Activated T-cell treated with anti-CD3 and anti-CD28 coated beads, Interleukin-2, amount 50 U/mL, for 48 hours (primary cell): ENCODE results near the gene DIPK1B.
"Not testable (repeated sequence)": the region's sequence is repeated elsewhere in the genome, so short reads cannot be mapped to it uniquely, and the experiment has no call there.

ENCODE experiments used
- DNase-seq, 2 experiments: peaks; one replicate each; pipeline ENCODE4 v3.0.0-alpha.2; 2020

DIPK1B gene

DNA sequence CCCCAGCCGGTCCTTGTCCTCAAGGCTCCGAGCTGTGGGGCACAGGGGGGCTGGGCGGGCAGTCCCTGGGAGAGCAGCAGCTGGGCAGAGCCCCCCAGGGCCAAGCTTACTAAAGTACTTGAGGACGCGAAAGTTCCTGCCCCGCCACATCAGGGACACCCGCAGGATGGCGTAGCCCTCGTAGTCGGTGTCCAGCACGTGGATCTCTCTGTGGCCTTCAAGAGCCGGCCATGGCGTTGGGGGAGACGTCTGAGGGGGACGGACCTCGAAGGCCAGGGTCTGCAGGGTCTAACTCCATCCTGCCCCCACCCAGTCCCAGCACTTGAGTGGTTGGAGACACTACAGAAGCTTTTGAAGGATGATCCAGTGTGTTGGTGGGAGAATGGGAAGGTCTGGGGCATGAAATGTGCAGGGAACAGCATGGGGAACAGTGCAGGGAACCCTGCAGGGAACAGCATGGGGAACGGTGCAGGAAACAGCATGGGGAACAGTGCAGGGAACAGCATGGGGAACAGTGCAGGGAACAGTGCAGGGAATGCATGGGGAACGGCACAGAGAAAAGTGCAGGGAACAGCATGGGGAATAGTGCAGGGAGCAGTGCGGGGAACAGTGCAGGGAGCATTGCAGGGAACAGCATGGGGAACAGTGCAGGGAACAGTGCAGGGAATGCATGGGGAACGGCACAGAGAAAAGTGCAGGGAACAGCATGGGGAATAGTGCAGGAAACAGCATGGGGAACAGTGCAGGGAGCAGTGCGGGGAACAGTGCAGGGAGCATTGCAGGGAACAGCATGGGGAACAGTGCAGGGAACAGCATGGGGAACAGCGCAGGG, 43.1 kb downstream of the DIPK1B start:
- DNase-seq, result not testable (repeated sequence)

- no peak for DNase-seq
Measured at GRCh38 chr9:136756134-136756438, 43.7 kb downstream of the DIPK1B start.

DNA sequence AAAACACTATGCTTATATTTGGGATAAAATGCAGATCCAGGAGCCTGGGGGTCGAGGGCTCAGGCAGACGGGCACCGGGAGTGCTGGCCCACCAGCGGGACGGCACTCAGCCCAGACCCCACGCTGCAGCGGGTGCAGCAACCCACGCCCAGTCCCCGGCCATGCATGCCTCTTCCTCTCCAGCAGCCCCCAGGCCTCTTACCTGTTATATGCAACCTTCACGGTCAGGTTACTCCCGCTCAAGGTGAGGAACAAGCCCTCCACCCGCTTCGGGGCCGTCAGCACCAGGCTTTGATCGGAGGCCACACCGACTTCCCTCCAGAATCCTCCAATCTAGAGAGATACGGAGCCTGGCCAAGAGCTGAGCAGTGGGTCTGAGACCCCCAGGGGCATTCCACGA, 44.5 kb downstream of the DIPK1B start:
- DNase-seq, result no peak

- no peak for DNase-seq
Measured at GRCh38 chr9:136757328-136757727, 45.0 kb downstream of the DIPK1B start.

GRCh38 chr9:136757751-136758140, 45.4 kb downstream of the DIPK1B start:
- DNase-seq, result no peak

DNA sequence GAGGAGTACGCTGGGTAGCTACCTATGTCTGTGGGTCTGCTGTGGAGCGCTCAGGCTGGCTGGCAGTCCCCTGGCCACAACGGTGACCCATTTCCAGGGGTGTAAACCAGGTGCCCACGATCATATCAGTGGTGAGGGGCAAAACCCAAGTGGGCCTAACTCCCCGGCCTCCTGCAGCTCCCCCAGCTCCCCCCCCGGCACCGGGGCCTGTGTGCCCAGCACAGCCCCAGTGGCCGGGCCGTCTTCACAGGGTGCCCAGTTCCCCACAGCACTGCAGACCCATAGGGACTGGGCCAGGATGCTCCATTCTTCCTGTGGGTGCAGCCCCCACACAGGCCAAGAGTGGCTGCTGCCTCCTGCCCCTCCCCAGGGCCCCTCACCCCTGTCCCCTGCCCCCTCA, 46.6 kb downstream of the DIPK1B start:
- DNase-seq, result no peak

DNA sequence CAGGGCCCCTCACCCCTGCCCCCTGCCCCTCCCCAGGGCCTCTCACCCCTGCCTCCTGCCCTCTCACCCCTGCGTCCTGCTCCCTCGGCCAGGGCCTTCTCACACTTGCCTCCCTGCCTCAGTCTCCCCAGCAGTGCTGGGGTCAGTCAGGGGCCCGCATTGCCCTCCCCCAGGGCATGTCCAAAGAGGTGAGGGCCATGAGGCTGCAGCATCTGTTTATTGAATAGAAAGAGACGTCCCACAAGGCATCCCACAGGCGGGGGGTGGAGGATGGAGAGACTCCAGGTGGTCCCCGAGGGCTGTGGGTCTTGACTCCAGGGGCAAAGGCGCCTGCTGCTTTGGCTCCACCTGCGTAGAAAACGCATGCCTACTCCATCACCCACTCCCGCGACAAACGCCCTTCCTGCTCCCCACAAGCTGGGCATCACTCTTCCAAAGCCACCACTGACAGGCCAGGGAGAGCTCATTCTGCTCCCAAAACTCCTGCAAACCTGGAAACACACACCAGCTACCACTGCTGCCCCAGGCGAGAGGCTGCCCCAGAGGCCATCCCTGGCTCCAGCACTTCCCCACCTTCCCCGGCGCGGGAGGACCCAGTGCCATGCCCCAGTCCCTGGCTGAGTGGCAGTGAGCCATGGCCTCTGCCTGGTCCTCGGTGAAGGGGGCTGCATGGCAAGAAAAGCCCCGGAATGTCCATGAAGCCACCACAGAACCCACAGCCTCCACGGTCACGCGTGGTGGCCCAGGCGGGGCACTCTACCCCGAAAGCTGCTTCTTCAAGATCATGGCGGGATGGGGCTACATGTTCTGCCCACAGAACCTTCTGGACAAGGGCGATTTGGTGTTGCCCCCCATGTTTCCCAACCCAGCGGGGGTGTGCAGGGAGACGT, 47.3 kb downstream of the DIPK1B start:
- DNase-seq, result no peak

DNA sequence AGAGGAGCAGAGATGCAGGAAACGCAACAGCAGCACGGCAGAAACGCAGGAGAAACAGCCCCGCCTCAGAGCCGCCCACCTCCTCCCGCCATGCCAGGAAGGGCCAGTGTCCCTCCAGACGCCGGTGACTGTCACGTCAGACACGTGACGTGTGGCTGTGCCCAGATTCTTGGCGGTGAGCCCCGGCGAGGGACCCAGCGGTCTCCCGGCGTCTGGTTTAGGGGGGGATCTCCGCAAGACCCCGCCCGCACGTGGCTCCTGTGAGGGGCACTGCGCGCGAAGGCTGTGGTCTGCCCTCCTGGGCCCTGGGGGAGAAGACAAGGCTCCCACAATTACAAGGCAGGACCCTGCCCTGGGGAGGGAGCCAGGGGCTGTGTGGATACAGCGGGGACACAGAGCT, 48.1 kb downstream of the DIPK1B start:
- no peak for DNase-seq

- DNase-seq, result peak in 1 of 2 experiments; percentile 54
Measured at GRCh38 chr9:136760834-136761544, 48.6 kb downstream of the DIPK1B start.

- DNase-seq, result no peak
Measured at GRCh38 chr9:136761545-136761981, 49.2 kb downstream of the DIPK1B start.

GRCh38 chr9:136762221-136762691, 49.9 kb downstream of the DIPK1B start:
- no peak for DNase-seq

DNA sequence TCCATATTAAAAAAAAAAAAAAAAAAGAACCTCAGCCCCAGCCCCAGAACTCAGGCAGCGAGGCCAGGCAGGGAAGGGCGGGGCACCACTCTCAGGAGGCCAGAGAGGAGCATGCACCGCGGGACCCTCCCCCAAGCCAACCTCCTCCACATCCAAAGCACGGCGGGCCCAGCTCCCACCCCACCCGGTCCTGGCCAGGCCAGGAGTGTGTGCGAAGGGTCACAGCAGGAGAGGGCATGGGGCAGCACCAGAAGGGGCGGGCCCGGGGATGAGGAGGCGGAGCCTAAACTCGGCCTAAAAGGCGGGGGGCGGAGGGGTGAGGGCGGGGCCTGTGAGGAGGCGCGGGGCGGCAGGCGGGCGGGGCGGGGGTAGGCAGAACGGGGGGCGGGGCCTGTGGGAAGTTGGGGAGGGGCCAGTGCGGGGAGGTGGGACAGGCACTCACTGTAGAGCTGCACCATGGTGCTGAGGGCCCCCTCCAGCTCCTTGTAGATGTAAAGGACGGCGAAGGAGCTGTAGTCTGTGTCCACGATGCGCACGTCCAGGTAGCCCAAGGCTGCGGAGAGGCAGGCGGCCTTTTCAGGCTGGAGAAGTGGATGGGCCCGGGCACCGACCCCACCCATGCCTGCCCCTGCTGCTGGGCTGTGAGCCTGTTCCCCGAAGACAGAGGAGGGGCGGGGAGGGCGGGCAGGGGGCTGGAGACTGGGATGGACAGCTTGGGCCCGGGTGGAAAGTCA, 50.7 kb downstream of the DIPK1B start:
- peak; percentile 66 to 73 for DNase-seq

DNA sequence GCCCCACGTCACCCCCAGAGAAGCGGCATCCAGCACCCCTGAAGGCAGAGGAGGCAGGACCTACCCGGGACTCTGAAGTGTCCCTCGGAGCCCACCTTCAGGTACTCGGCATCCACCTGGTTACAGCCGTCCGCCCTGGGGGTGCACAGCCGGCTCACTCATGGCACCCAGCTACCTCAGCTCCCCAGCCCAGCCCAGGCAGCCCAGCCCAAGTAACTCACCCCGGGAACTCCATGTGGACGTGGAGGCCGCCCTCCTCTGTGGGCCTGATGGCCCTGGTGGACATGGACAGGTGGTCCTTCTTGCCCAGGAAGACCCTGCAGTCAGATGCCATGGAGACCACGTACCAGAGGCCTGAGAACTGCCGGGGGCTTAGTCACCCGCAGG, 51.3 kb downstream of the DIPK1B start:
- no peak for DNase-seq

GRCh38 chr9:136764301-136764891, 52.0 kb downstream of the DIPK1B start, which contains the start of gene LCN15:
LCN15 (minus strand) TSS chr9:136764518; CDS start chr9:136764488, 30 bp downstream.
- no peak for DNase-seq

DNA sequence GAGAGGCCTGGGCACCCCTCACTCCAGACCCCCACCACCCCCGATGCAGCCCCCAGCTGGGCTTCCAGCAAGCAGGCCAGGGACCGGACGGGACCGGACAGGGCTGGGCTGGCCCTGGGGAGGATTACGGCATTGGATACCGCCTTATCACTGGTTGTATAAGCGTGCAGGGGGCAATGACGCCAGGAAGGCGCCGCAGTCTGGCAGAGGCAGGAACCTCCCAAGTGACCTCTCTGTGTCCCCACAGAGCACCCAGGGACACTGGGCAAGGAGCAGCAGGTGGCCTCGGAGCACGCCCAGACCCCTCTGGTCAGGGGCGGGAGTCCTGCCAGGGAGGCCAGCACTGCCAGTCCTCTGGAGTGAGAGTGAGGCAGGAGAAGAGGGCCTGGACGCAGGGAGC, 52.7 kb downstream of the DIPK1B start:
- DNase-seq, result no peak

DNA sequence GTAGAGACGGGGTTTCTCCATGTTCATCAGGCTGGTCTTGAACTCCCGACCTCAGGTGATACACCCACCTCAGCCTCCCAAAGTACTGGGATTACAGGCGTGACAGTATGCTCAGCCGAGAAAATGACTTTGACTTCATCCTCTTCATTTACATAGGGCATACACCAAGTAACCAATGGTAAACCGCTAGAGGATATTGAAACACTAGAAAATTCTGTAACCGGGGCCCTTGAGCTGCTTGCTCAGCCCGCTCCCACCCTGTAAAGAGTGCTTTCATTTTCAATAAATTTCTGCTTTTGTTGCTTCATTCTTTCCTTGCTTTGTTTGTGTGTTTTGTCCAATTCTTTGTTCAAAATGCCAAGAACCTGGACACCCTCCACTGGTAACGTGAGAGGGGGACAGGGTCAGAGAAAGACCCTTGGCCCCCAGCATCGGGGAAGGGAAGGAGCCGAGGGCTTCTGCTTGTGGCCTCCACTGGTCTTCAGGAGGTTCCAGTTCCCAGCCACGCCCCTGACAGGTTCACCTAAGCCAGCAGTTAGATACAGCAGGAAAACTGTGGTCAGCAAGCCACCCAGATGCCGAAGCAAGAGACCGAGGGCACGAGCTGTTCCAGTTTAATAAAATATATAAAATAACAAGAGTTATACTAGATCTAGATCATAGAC, 53.5 kb downstream of the DIPK1B start:
- not testable (repeated sequence) for DNase-seq

GRCh38 chr9:136766410-136767120, 54.2 kb downstream of the DIPK1B start:
- DNase-seq, result peak; percentile 57 to 66

- peak; percentile 67 to 75 for DNase-seq
Measured at GRCh38 chr9:136769710-136770191, 57.4 kb downstream of the DIPK1B start.

DNA sequence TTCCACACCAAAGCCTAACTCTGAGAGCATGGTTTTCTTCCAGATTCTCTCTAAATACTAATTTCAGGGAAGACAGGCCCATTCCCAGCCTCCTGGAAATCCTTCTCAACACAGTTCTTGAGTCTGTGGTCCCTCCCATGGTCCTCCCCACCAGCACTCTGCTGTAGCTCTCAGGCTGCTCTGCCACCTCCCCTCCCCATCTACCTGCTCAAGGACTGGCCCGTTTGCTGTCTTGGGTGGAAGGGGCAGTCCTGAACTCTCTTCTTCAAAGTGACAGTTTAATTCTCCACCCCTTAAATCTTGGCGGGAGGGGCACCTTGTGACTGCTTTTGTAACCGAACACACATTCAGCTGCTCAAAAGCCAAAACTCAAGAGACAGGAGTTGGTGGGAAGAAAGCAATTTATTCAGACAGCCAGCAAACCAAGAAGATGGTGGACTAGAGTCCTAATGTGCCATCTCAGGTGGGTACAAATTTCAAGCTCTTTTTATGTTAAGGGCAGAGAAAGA, 59.6 kb downstream of the DIPK1B start:
- DNase-seq, result no peak

GRCh38 chr9:136773386-136774044, 61.1 kb downstream of the DIPK1B start:
- peak; percentile 44 to 56 for DNase-seq
